HCT116 (cell line): ENCODE data around the gene AR. TPM values are rescaled to one million over a fixed set of nuclear protein-coding genes. Genes with fewer than 3 reads are reported as not detected.

Experiments used
- ATAC-seq: fragments of 200-7000 bp; cut with Tn5 transposase; 2 replicates; pipeline ENCODE4 v1.9.1; 2020; ENCODE audit warnings: mild to moderate bottlenecking, moderate library complexity
- BruUV-seq: library from RNA; stranded (reverse); fragments of 400-500 nt; replicated peaks from 2 replicates; lab custom pipeline; 2021; lab: Mats Ljungman, UMichigan
- CTCF ChIA-PET: fragments of 300-600 bp; sonication (Branson Sonifier 250); formaldehyde crosslinking; loops from one replicate; lab custom pipeline; 2021; ENCODE audit warnings: antibody characterized with exemption; lab: Charles Lee
- POLR2A ChIA-PET: fragments of 300-600, 350-600 bp; sonication (Branson Sonifier 250); formaldehyde crosslinking; loops from one replicate; lab custom pipeline; 2021; ENCODE audit warnings: antibody characterized with exemption; lab: Charles Lee
- RAD21 ChIA-PET, 2 experiments: fragments of 300-600 bp; sonication (Branson Sonifier 250); formaldehyde crosslinking; loops; one replicate each; lab custom pipeline; 2023; ENCODE audit warnings: low total read pairs in 2 of 2; ENCODE audit not compliant: uncharacterized antibody in 2 of 2, unreplicated experiment in 2 of 2, low non-redundant PET in 1 of 2; lab: Charles Lee
- DNase-seq: peaks from one replicate; pipeline ENCODE4 v3.0.0-alpha.2; 2010; ENCODE audit warnings: low read depth, low spot score
- H2AFZ ChIP-seq: fragments of 200-600 bp; shearing (Covaris generic), sonication (generic); 2 replicates; pipeline ENCODE4 v1.6.1; 2017; ENCODE audit warnings: low read depth, mixed run types, mixed read lengths, antibody characterized with exemption, low read length; ENCODE audit not compliant: poor library complexity, severe bottlenecking
- H3K27ac ChIP-seq: 2 replicates; pipeline ENCODE4 v1.5.1; 2012; ENCODE audit warnings: low read depth, low read length
- H3K27me3 ChIP-seq: fragments of 200-600 bp; sonication (generic); 2 replicates; pipeline ENCODE4 v1.6.1; 2016; ENCODE audit warnings: mixed run types, low read length, mixed read lengths; ENCODE audit not compliant: insufficient read depth
- H3K36me3 ChIP-seq, 2 experiments: fragments of 200-500 bp in 1 of 2; fragments of 200-600 bp in 1 of 2; sonication (Bioruptor generic) in 1 of 2; sonication (generic) in 1 of 2; 2 replicates each; pipeline versions ENCODE4 v1.5.1 to v1.6.1; 2014 to 2016; ENCODE audit warnings: low read length in 2 of 2, inconsistent platforms in 1 of 2, mixed read lengths in 1 of 2, mixed run types in 1 of 2; ENCODE audit not compliant: insufficient read depth in 2 of 2, control insufficient read depth in 1 of 2
- H3K4me1 ChIP-seq, 2 experiments: fragments of 200-600 bp in 1 of 2; sonication (generic) in 1 of 2; 2 replicates each; pipeline versions ENCODE4 v1.5.1 to v1.6.1; 2012 to 2017; ENCODE audit warnings: low read length in 2 of 2, inconsistent platforms in 1 of 2, mild to moderate bottlenecking in 1 of 2, mixed read lengths in 1 of 2, mixed run types in 1 of 2, moderate library complexity in 1 of 2; ENCODE audit not compliant: insufficient read depth in 2 of 2, control insufficient read depth in 1 of 2
- H3K4me2 ChIP-seq: fragments of 200-600 bp; sonication (generic); 2 replicates; pipeline ENCODE4 v1.6.1; 2017; ENCODE audit warnings: mixed run types, low read length, mixed read lengths
- H3K4me3 ChIP-seq, 2 experiments: fragments of 200-600 bp in 1 of 2; sonication (generic) in 1 of 2; replicated peaks in 1 of 2; 2 replicates each; pipeline ENCODE4 v1.5.1; 2011 to 2016; ENCODE audit warnings: low read length in 2 of 2, control low read depth in 1 of 2, low read depth in 1 of 2, mild to moderate bottlenecking in 1 of 2, mixed read lengths in 1 of 2, mixed run types in 1 of 2
- H3K79me2 ChIP-seq: fragments of 200-600 bp; sonication (generic); 2 replicates; pipeline ENCODE4 v1.6.1; 2017; ENCODE audit warnings: mild to moderate bottlenecking, mixed run types, low read length, moderate library complexity, mixed read lengths; ENCODE audit not compliant: insufficient read depth
- H3K9ac ChIP-seq: fragments of 200-600 bp; sonication (generic); 2 replicates; pipeline ENCODE4 v1.6.1; 2016; ENCODE audit warnings: low read length, mixed read lengths
- H3K9me2 ChIP-seq: fragments of 200-600 bp; sonication (generic), shearing (Covaris generic); 2 replicates; pipeline ENCODE4 v1.6.1; 2017; ENCODE audit warnings: mixed run types, mild to moderate bottlenecking, moderate library complexity; ENCODE audit not compliant: insufficient read depth
- H3K9me3 ChIP-seq, 2 experiments: fragments of 200-500 bp in 1 of 2; fragments of 200-600 bp in 1 of 2; sonication (Bioruptor generic) in 1 of 2; sonication (generic) in 1 of 2; 2 replicates each; pipeline ENCODE4 v1.6.1; 2014 to 2017; ENCODE audit warnings: low read length in 2 of 2, mixed read lengths in 2 of 2, inconsistent platforms in 1 of 2, low read depth in 1 of 2, mild to moderate bottlenecking in 1 of 2, mixed run types in 1 of 2, moderate library complexity in 1 of 2; ENCODE audit not compliant: control insufficient read depth in 1 of 2, insufficient read depth in 1 of 2
- H4K20me1 ChIP-seq: fragments of 200-600 bp; sonication (generic), shearing (Covaris generic); 2 replicates; pipeline ENCODE4 v1.6.1; 2017; ENCODE audit warnings: mixed run types, mild to moderate bottlenecking, moderate library complexity; ENCODE audit not compliant: insufficient read depth
- ATF3 ChIP-seq: IDR thresholded peaks from 2 replicates; pipeline ENCODE4 v1.6.1; 2012
- CBX3 ChIP-seq: IDR thresholded peaks from 2 replicates; pipeline ENCODE4 v1.6.1; 2012; ENCODE audit warnings: low read depth
- CEBPB ChIP-seq: IDR thresholded peaks from 2 replicates; pipeline ENCODE4 v1.6.1; 2012; ENCODE audit warnings: low read depth
- CTCF ChIP-seq, 3 experiments: fragments of 200-600 bp in 1 of 3; sonication (generic) in 1 of 3; IDR thresholded peaks in 2 of 3; conservative IDR thresholded peaks in 1 of 3; 2 replicates each; pipeline ENCODE4 v1.5.1; 2012 to 2017; ENCODE audit warnings: low read depth in 2 of 3, low read length in 2 of 3, antibody characterized with exemption in 1 of 3, borderline replicate concordance in 1 of 3, control low read depth in 1 of 3, mild to moderate bottlenecking in 1 of 3, mixed read lengths in 1 of 3, mixed run types in 1 of 3, moderate library complexity in 1 of 3; ENCODE audit not compliant: insufficient read depth in 1 of 3
- EGR1 ChIP-seq: IDR thresholded peaks from 2 replicates; pipeline ENCODE4 v1.6.1; 2012; ENCODE audit warnings: low read depth
- ELF1 ChIP-seq: IDR thresholded peaks from 2 replicates; pipeline ENCODE4 v1.6.1; 2012; ENCODE audit warnings: low read depth, borderline replicate concordance
- EZH2 ChIP-seq: fragments of 200-600 bp; sonication (generic); IDR thresholded peaks from 2 replicates; pipeline ENCODE4 v1.6.1; 2017; ENCODE audit warnings: antibody characterized with exemption, mixed run types
- EZH2phosphoT487 ChIP-seq: fragments of 200-600 bp; IDR thresholded peaks from 2 replicates; pipeline ENCODE4 v1.6.1; 2018; ENCODE audit warnings: antibody characterized with exemption, borderline replicate concordance
- FOSL1 ChIP-seq: IDR thresholded peaks from 2 replicates; pipeline ENCODE4 v1.6.1; 2012; ENCODE audit warnings: low read depth
- JUND ChIP-seq: IDR thresholded peaks from 2 replicates; pipeline ENCODE4 v1.6.1; 2012
- MAX ChIP-seq: IDR thresholded peaks from 2 replicates; pipeline ENCODE4 v1.6.1; 2012
- POLR2A ChIP-seq: IDR thresholded peaks from 2 replicates; pipeline ENCODE4 v1.7.0; 2011; ENCODE audit warnings: borderline replicate concordance; ENCODE audit not compliant: insufficient read depth, insufficient read length; ENCODE audit errors: extremely low read depth
- RAD21 ChIP-seq: IDR thresholded peaks from 2 replicates; pipeline ENCODE4 v1.6.1; 2012; ENCODE audit warnings: low read depth, mild to moderate bottlenecking
- REST ChIP-seq: IDR thresholded peaks from 2 replicates; pipeline ENCODE4 v1.6.1; 2012; ENCODE audit warnings: low read depth
- SIN3A ChIP-seq: IDR thresholded peaks from 2 replicates; pipeline ENCODE4 v1.6.1; 2012; ENCODE audit warnings: low read depth
- SP1 ChIP-seq: IDR thresholded peaks from 2 replicates; pipeline ENCODE4 v1.6.1; 2012; ENCODE audit warnings: low read depth
- SRF ChIP-seq: IDR thresholded peaks from 2 replicates; pipeline ENCODE4 v1.6.1; 2012; ENCODE audit warnings: low read depth
- YY1 ChIP-seq: IDR thresholded peaks from 2 replicates; pipeline ENCODE4 v1.6.1; 2011; ENCODE audit warnings: low read length, low read depth, moderate library complexity, mild to moderate bottlenecking; ENCODE audit not compliant: insufficient replicate concordance; ENCODE audit errors: extremely low read depth
- ZBTB33 ChIP-seq: IDR thresholded peaks from 2 replicates; pipeline ENCODE4 v1.6.1; 2011; ENCODE audit warnings: mild to moderate bottlenecking, low read length, moderate library complexity; ENCODE audit not compliant: insufficient replicate concordance; ENCODE audit errors: extremely low read depth
- ZNF274 ChIP-seq: fragments of 200-500 bp; sonication (Bioruptor generic); IDR thresholded peaks from 2 replicates; pipeline ENCODE4 v1.6.1; 2014; ENCODE audit warnings: mild to moderate bottlenecking, low read depth, low read length, inconsistent platforms
- intact Hi-C: fragments of 100-400 bp; cut with micrococcal nuclease; formaldehyde crosslinking; loops from 2 replicates; pipeline ENCODE4 v1.10.0; 2022
- total RNA-seq: library from RNA; stranded (reverse); gene quantifications from one replicate; pipeline ENCODE4 v1.2.1, GENCODE V29; 2021; ENCODE audit not compliant: unreplicated experiment

The AR gene
- total RNA-seq, 1 experiment from 2014 or later: 0.02 TPM

GRCh38 chrX:67635424-67635823 is 91.6 kb downstream of the AR start:
- ChIA-PET CTCF (no interaction called here), POLR2A (no interaction called here), RAD21 (no interaction called here)
- Histone ChIP-seq H3K9me2 (no peaks in the 10 kb centered on the region), H3K27ac (no peak overlapping the region), H3K79me2 (no peaks in the 10 kb centered on the region), H4K20me1 (no peaks in the 10 kb centered on the region), H3K9me3 (no peaks in the 10 kb centered on the region), H3K4me3 (no peak overlapping the region), H3K27me3 (no peaks in the 10 kb centered on the region), H3K4me1 (no peaks in the 10 kb centered on the region), H3K9ac (no peak overlapping the region), H2AFZ (no peak overlapping the region), H3K36me3 (no peaks in the 10 kb centered on the region), H3K4me2 (no peak overlapping the region)
- ATAC-seq (no peak), DNase-seq (no peak)
- intact Hi-C loops: no loop called here
- TF ChIP-seq EZH2 (no peak), ZBTB33 (no peak), SRF (no peak), ATF3 (no peak), FOSL1 (no peak), CTCF (IDR thresholded peaks at IDR 0.05 in 2 of 3, conservative IDR thresholded peaks at IDR 0.05 in 1 of 3; ENCODE audit: borderline replicate concordance in 1 of 3, insufficient read depth in 1 of 3, low read depth in 2 of 3, low read length in 2 of 3) (no peak), JUND (no peak), POLR2A (no peak), SP1 (no peak), CEBPB (no peak), CBX3 (no peak), EGR1 (no peak), RAD21 (no peak), MAX (no peak), REST (no peak), ZNF274 (no peak), ELF1 (no peak), EZH2phosphoT487 (no peak), YY1 (no peak), SIN3A (no peak)
- no TSS peak for BruUV-seq
